WTC11 (cell line): ENCODE results near the gene MRPL14. TPM values are rescaled to one million over a fixed set of nuclear protein-coding genes. Genes with fewer than 3 reads are reported as not detected.

Source experiments
- ATAC-seq: fragments of 200-7000 bp; cut with Tn5 transposase; 2 replicates; pipeline ENCODE4 v1.10.0; 2021; ENCODE audit warnings: mild to moderate bottlenecking, moderate library complexity
- CTCF ChIA-PET: fragments of 300-600 bp; sonication (Branson Sonifier 250); formaldehyde crosslinking; loops from one replicate; lab custom pipeline; 2021; ENCODE audit warnings: antibody characterized with exemption; lab: Charles Lee
- POLR2A ChIA-PET: fragments of 350-600 bp; sonication (Branson Sonifier 250); formaldehyde crosslinking; loops from one replicate; lab custom pipeline; 2021; ENCODE audit warnings: antibody characterized with exemption; lab: Charles Lee
- DNase-seq: peaks from one replicate; pipeline ENCODE4 v3.0.0; 2021; ENCODE audit warnings: low spot score
- H3K27ac Mint-ChIP-seq: 2 replicates; pipeline ENCODE4 v1.8.0; 2021; ENCODE audit warnings: mixed read lengths
- H3K27me3 Mint-ChIP-seq: 2 replicates; pipeline ENCODE4 v1.8.0; 2021; ENCODE audit warnings: low read depth, mild to moderate bottlenecking, moderate library complexity, mixed read lengths
- H3K36me3 Mint-ChIP-seq: 2 replicates; pipeline ENCODE4 v1.8.0; 2021; ENCODE audit warnings: mixed read lengths
- H3K4me1 Mint-ChIP-seq: 2 replicates; pipeline ENCODE4 v1.8.0; 2022; ENCODE audit warnings: mixed read lengths
- H3K4me3 Mint-ChIP-seq: 2 replicates; pipeline ENCODE4 v1.8.0; 2021; ENCODE audit warnings: mild to moderate bottlenecking, moderate library complexity, mixed read lengths
- H3K9me3 Mint-ChIP-seq: 2 replicates; pipeline ENCODE4 v1.8.0; 2021; ENCODE audit warnings: mixed read lengths
- ATF3 ChIP-seq: sonication (generic); formaldehyde crosslinking; conservative IDR thresholded peaks from 2 replicates; pipeline ENCODE4 v1.8.1; 2022; ENCODE audit warnings: mild to moderate bottlenecking, missing genetic modification reagents
- CBFB ChIP-seq: sonication (generic); formaldehyde crosslinking; IDR thresholded peaks from 2 replicates; pipeline ENCODE4 v1.8.1; 2022; ENCODE audit warnings: mild to moderate bottlenecking, low read depth, missing genetic modification reagents
- CREB1 ChIP-seq: sonication (generic); formaldehyde crosslinking; IDR thresholded peaks from 2 replicates; pipeline ENCODE4 v1.8.0; 2023; ENCODE audit warnings: mild to moderate bottlenecking, missing genetic modification reagents
- CTCF ChIP-seq: fragments of 200-600 bp; IDR thresholded peaks from 2 replicates; pipeline ENCODE4 v1.8.0; 2022; ENCODE audit warnings: antibody characterized with exemption
- ETV6 ChIP-seq: sonication (generic); formaldehyde crosslinking; IDR thresholded peaks from 2 replicates; pipeline ENCODE4 v1.8.1; 2022; ENCODE audit warnings: mild to moderate bottlenecking, missing genetic modification reagents
- FOXP1 ChIP-seq: sonication (generic); formaldehyde crosslinking; IDR thresholded peaks from 2 replicates; pipeline ENCODE4 v1.8.0; 2022; ENCODE audit warnings: missing genetic modification reagents, mild to moderate bottlenecking, moderate library complexity, borderline replicate concordance
- GABPB1 ChIP-seq: sonication (generic); formaldehyde crosslinking; IDR thresholded peaks from 2 replicates; pipeline ENCODE4 v1.8.1; 2023; ENCODE audit warnings: mild to moderate bottlenecking, missing genetic modification reagents
- HMGXB4 ChIP-seq: sonication (generic); formaldehyde crosslinking; IDR thresholded peaks from 2 replicates; pipeline ENCODE4 v1.8.1; 2023; ENCODE audit warnings: mild to moderate bottlenecking, moderate library complexity, missing genetic modification reagents
- IRF2 ChIP-seq: sonication (generic); formaldehyde crosslinking; IDR thresholded peaks from 2 replicates; pipeline ENCODE4 v1.8.0; 2022; ENCODE audit warnings: low read depth, missing genetic modification reagents, borderline replicate concordance
- JAZF1 ChIP-seq: fragments of 250-450 bp; sonication (Bioruptor Pico); IDR thresholded peaks from 2 replicates; pipeline ENCODE4 v1.9.0; 2021; ENCODE audit warnings: moderate library complexity, mild to moderate bottlenecking, inconsistent platforms
- MYBL2 ChIP-seq: sonication (generic); formaldehyde crosslinking; IDR thresholded peaks from 2 replicates; pipeline ENCODE4 v1.8.1; 2023; ENCODE audit warnings: mild to moderate bottlenecking, moderate library complexity, missing genetic modification reagents
- OVOL2 ChIP-seq: fragments of 250-450 bp; sonication (Bioruptor Pico); IDR thresholded peaks from 2 replicates; pipeline ENCODE4 v1.9.0; 2021; ENCODE audit warnings: mild to moderate bottlenecking, borderline replicate concordance
- RORB ChIP-seq: fragments of 250-450 bp; sonication (Bioruptor Pico); IDR thresholded peaks from 2 replicates; pipeline ENCODE4 v1.9.0; 2021; ENCODE audit warnings: mild to moderate bottlenecking
- SP1 ChIP-seq: sonication (generic); formaldehyde crosslinking; conservative IDR thresholded peaks from 2 replicates; pipeline ENCODE4 v1.8.1; 2022; ENCODE audit warnings: missing genetic modification reagents
- TEAD4 ChIP-seq: sonication (generic); formaldehyde crosslinking; IDR thresholded peaks from 2 replicates; pipeline ENCODE4 v1.8.0; 2022; ENCODE audit warnings: mild to moderate bottlenecking, missing genetic modification reagents
- ZBTB21 ChIP-seq: sonication (generic); formaldehyde crosslinking; IDR thresholded peaks from 2 replicates; pipeline ENCODE4 v1.8.1; 2023; ENCODE audit warnings: mild to moderate bottlenecking, missing genetic modification reagents, borderline replicate concordance
- ZNF121 ChIP-seq: sonication (generic); formaldehyde crosslinking; IDR thresholded peaks from 2 replicates; pipeline ENCODE4 v1.8.0; 2023; ENCODE audit warnings: missing genetic modification reagents
- ZNF219 ChIP-seq: sonication (generic); formaldehyde crosslinking; IDR thresholded peaks from 2 replicates; pipeline ENCODE4 v1.8.0; 2023; ENCODE audit warnings: missing genetic modification reagents, mild to moderate bottlenecking, borderline replicate concordance
- ZNF396 ChIP-seq: fragments of 250-450 bp; sonication (Bioruptor Pico); IDR thresholded peaks from 2 replicates; pipeline ENCODE4 v1.8.0; 2021; ENCODE audit warnings: mild to moderate bottlenecking, moderate library complexity, borderline replicate concordance
- ZNF416 ChIP-seq: fragments of 250-450 bp; sonication (Bioruptor Pico); IDR thresholded peaks from 2 replicates; pipeline ENCODE4 v1.9.0; 2021; ENCODE audit warnings: mild to moderate bottlenecking, inconsistent platforms
- total RNA-seq: library from RNA; stranded (reverse); gene quantifications from 3 replicates; pipeline ENCODE4 v1.2.3, GENCODE V29; 2021
- TF ChIP-seq, protein P1 (sequence below): sonication (generic); formaldehyde crosslinking; IDR thresholded peaks from 2 replicates; pipeline ENCODE4 v1.8.1; 2023; ENCODE audit warnings: mild to moderate bottlenecking, missing genetic modification reagents, moderate library complexity
- TF ChIP-seq, protein P2 (sequence below): fragments of 250-450 bp; sonication (Bioruptor Pico); conservative IDR thresholded peaks from 2 replicates; pipeline ENCODE4 v1.9.0; 2021; ENCODE audit warnings: mild to moderate bottlenecking

The MRPL14 gene
- total RNA-seq, 1 experiment from 2014 or later: 74.2 TPM

DNA sequence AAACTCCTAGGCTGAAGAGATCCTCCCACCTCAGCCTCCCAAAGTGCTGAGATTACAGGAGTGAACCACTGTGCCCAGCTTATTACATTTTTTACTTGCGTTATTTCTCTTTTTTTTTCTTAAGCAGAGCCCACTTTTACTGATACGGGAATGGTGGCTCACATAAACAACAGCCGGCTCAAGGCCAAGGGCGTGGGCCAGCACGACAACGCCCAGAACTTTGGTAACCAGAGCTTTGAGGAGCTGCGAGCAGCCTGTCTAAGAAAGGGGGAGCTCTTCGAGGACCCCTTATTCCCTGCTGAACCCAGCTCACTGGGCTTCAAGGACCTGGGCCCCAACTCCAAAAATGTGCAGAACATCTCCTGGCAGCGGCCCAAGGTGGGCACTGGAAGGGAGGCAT lies 41.9 kb upstream of the MRPL14 start:
- TF ChIP-seq, protein P1, sequence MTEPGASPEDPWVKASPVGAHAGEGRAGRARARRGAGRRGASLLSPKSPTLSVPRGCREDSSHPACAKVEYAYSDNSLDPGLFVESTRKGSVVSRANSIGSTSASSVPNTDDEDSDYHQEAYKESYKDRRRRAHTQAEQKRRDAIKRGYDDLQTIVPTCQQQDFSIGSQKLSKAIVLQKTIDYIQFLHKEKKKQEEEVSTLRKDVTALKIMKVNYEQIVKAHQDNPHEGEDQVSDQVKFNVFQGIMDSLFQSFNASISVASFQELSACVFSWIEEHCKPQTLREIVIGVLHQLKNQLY (CRISPR knock-in tag): no peak
- TF ChIP-seq CTCF (no peak), OVOL2 (CRISPR knock-in tag) (no peak), ZNF219 (CRISPR knock-in tag) (no peak)
- ATAC-seq: no peak
- DNase-seq: no peak
- Mint-ChIP-seq H3K36me3 (peaks cover 4% of the 10 kb centered on the region; the same call in 1 of the 2 replicates), H3K4me3 (no peak overlapping the region), H3K27ac (no peak overlapping the region), H3K9me3 (peaks cover 8% of the 10 kb centered on the region), H3K4me1 (peaks cover 31% of the 10 kb centered on the region), H3K27me3 (peaks cover 5% of the 10 kb centered on the region; the same call in 1 of the 2 replicates)
- ChIA-PET POLR2A (interaction anchor here (1.0 kb wide), 1 partner anchor 50 kb away, joined by 4 read pairs; no protein-coding TSS in a partner anchor), CTCF (interaction anchor here (0.5 to 2.7 kb wide), 7 partner anchors 33 to 144 kb away, joined by 3 to 14 read pairs (median 5); partner anchors contain the start of gene AARS2)

GRCh38 chr6:44167567-44167966 lies 40.3 kb upstream of the MRPL14 start:
- CTCF ChIA-PET: interaction anchor here (0.9 to 1.4 kb wide), 3 partner anchors 45 to 79 kb away, joined by 3 to 5 read pairs (median 4); partner anchors contain the start of gene HSP90AB1
- no peak for DNase-seq
- Mint-ChIP-seq H3K4me3 (no peak overlapping the region), H3K27ac (no peak overlapping the region)
- TF ChIP-seq ZNF121 (CRISPR knock-in tag) (peak; percentile 88), CREB1 (no peak), MYBL2 (CRISPR knock-in tag) (no peak), ZNF396 (CRISPR knock-in tag) (no peak), OVOL2 (CRISPR knock-in tag) (no peak), IRF2 (CRISPR knock-in tag) (no peak), FOXP1 (CRISPR knock-in tag) (no peak)
- TF ChIP-seq, protein P2, sequence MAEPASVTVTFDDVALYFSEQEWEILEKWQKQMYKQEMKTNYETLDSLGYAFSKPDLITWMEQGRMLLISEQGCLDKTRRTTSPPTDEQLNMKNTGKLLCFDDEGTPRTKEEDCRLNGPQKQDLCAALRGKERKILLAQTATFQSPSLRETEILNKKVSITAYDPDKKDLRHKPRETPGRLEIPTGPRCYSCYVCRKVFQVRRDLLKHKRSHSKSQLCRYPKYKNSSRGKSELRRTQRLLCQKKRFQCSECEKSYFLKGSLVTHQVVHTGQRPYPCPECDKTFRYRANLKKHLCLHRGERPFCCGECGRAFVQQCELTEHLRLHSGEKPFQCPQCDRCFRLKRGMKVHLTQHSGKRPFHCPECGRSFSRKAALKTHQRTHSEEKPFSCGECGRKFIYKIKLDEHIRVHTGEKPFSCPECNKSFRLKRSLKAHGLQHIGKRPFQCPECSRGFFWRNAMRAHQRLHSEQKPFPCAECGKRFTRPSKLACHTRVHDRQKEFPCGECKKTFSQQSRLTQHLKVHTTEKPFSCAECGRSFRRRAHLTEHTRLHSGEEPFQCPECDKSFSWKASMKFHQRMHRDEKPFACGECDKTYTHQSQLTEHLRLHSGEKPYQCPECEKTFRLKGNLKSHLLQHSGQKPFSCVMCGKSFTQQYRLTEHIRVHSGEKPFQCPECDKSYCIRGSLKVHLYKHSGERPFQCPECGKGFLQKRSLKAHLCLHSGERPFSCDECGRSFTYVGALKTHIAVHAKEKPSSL (CRISPR knock-in tag): no peak
- TF ChIP-seq, protein P1 (CRISPR knock-in tag): no peak
- TF ChIP-seq, all 79 proteins: peak for 1
- Mint-ChIP-seq H3K4me1 (peaks cover 36% of the 10 kb centered on the region), H3K36me3 (peaks cover 4% of the 10 kb centered on the region; the same call in 1 of the 2 replicates), H3K27me3 (peaks cover 5% of the 10 kb centered on the region; the same call in 1 of the 2 replicates), H3K9me3 (peaks cover 8% of the 10 kb centered on the region)
- POLR2A ChIA-PET: no interaction called here
- no peak for ATAC-seq

DNA sequence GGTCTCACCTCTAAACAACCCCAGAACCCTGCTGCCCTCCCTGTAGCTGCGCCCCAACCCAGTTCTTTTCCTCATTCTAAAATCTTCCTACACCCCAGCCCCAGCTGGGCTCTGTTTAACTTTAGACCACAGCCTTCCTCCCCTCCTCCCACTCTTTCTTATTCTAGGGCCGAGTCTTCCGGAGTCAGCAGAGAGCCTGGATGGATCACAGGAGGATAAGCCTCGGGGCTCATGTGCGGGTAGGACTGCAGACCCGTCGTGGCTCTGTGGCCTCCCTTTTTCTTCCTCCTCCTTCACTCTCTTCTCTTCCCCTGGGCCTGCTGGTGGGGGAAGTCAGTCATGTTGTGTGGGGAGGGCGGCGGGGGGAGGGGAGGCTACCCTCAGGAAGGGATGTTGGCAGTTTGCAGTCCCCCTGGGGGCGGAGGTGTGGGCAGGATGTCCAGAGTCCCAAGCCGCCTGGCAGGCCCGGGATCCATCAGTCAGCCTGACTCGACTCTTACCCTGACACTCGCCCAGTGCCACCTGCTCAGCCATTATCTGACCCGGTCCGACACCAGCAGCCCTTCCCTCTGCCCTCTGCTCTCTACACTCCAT lies 39.4 kb upstream of the MRPL14 start:
- H3K36me3 Mint-ChIP-seq: peaks cover 4% of the 10 kb centered on the region; the same call in 1 of the 2 replicates
- POLR2A ChIA-PET: no interaction called here
- H3K9me3 Mint-ChIP-seq: peaks cover 8% of the 10 kb centered on the region
- peaks cover 5% of the 10 kb centered on the region; the same call in 1 of the 2 replicates for H3K27me3 Mint-ChIP-seq
- CTCF ChIA-PET: interaction anchor here (0.9 to 2.0 kb wide), 7 partner anchors 10 to 89 kb away, joined by 3 to 8 read pairs (median 4); partner anchors contain the start of gene HSP90AB1
- ATAC-seq (peak; percentile 89), DNase-seq (peak; percentile 39)
- H3K4me3 Mint-ChIP-seq: peak overlapping the region; percentile 49
- peaks cover 42% of the 10 kb centered on the region for H3K4me1 Mint-ChIP-seq
- TF ChIP-seq ZNF416 (CRISPR knock-in tag) (no peak), TEAD4 (CRISPR knock-in tag) (no peak), ATF3 (CRISPR knock-in tag) (no peak), GABPB1 (CRISPR knock-in tag) (no peak), RORB (no peak), CBFB (CRISPR knock-in tag) (no peak), JAZF1 (CRISPR knock-in tag) (no peak), SP1 (CRISPR knock-in tag) (no peak), ZBTB21 (CRISPR knock-in tag) (no peak), ZNF219 (CRISPR knock-in tag) (no peak), HMGXB4 (CRISPR knock-in tag) (no peak), ETV6 (CRISPR knock-in tag) (no peak)
- H3K27ac Mint-ChIP-seq: peak overlapping the region; percentile 84
